BLaER1 (cell line): ENCODE measurements around the gene USP26.
"Not testable (repeated sequence)": the region's sequence is repeated elsewhere in the genome, so short reads cannot be mapped to it uniquely, and the experiment has no call there.

Experiments used
- H3K27ac ChIP-seq: shearing (Covaris generic); formaldehyde crosslinking; 2 replicates; pipeline ENCODE4 v1.8.1; 2022
- H3K27me3 ChIP-seq: shearing (Covaris generic); formaldehyde crosslinking; 2 replicates; pipeline ENCODE4 v1.8.1; 2022
- H3K36me3 ChIP-seq: shearing (Covaris generic); formaldehyde crosslinking; 2 replicates; pipeline ENCODE4 v1.8.1; 2022
- H3K4me1 ChIP-seq: shearing (Covaris generic); formaldehyde crosslinking; 2 replicates; pipeline ENCODE4 v1.8.1; 2022
- H3K4me2 ChIP-seq: shearing (Covaris generic); formaldehyde crosslinking; 2 replicates; pipeline ENCODE4 v1.8.1; 2022
- H3K4me3 ChIP-seq: shearing (Covaris generic); formaldehyde crosslinking; 2 replicates; pipeline ENCODE4 v1.8.1; 2022
- H3K9ac ChIP-seq: shearing (Covaris generic); formaldehyde crosslinking; 2 replicates; pipeline ENCODE4 v1.8.1; 2022
- H3K9me3 ChIP-seq: shearing (Covaris generic); formaldehyde crosslinking; 2 replicates; pipeline ENCODE4 v1.8.1; 2022
- H4K20me1 ChIP-seq: shearing (Covaris generic); formaldehyde crosslinking; 2 replicates; pipeline ENCODE4 v1.8.1; 2022
- Cebpa-rat ChIP-seq: shearing (Covaris generic); IDR thresholded peaks from 2 replicates; pipeline ENCODE4 v1.8.1; 2022

USP26 gene

DNA sequence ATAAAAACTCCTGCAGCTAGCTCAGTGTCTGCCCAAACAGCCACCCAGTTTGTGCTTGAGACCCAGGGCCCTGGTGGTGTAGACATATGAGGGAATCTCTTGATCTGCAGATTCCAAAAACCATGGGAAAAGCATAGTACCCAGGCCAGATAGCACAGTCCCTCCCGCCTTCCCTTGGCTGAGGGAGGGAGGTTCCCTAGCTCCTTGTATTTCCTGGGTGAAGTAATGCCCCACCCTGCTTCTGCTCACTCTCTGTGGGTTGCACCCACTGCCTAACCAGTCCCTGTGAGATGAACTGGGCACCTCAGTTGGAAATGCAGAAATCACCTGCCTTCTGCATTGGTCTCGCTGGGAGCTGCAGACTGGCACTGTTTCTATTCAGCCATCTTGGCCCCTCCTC is 54.6 kb downstream of the USP26 start:
- H3K36me3 ChIP-seq, result no peaks in the 10 kb centered on the region

DNA sequence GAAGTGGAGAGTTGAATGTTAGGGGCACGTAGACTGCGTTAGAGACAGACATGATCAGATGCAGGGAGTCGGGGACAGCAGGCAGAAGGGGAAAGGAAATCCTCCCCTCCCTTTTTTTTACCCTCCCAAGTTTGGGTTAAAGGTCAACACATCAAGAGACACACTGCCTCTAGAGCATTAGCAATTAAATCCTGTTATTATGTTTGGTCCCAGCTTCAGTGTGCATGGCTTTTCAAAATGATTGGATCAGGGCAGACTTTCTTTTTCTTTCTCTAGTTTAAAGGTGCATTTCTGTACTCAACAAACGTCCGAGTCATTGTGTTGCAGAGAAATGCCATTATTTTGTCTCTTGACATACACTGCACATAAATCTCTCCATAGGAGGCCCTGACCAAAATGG is 63.9 kb downstream of the USP26 start:
- Histone ChIP-seq H3K4me3 (no peak overlapping the region), H3K27ac (no peak overlapping the region), H3K9me3 (no peaks in the 10 kb centered on the region), H3K36me3 (no peaks in the 10 kb centered on the region), H3K4me2 (no peak overlapping the region), H3K27me3 (peaks cover 99% of the 10 kb centered on the region), H4K20me1 (no peaks in the 10 kb centered on the region), H3K9ac (no peak overlapping the region), H3K4me1 (no peaks in the 10 kb centered on the region)
- TF ChIP-seq Cebpa-rat, result no peak

More for the DNA sequence above, 54.6 kb downstream of the USP26 start:
- TF ChIP-seq Cebpa-rat, result no peak
- no peak overlapping the region for H3K9ac ChIP-seq
- no peaks in the 10 kb centered on the region for H3K4me1 ChIP-seq
- H4K20me1 ChIP-seq, result no peaks in the 10 kb centered on the region
- H3K4me2 ChIP-seq, result no peak overlapping the region
- no peak overlapping the region for H3K27ac ChIP-seq
- H3K27me3 ChIP-seq, result peaks cover 33% of the 10 kb centered on the region
- no peak overlapping the region for H3K4me3 ChIP-seq
- 0 out of 2 replicates have a peak, but pooled peaks cover 7% of the 10 kb centered on the region for H3K9me3 ChIP-seq

DNA sequence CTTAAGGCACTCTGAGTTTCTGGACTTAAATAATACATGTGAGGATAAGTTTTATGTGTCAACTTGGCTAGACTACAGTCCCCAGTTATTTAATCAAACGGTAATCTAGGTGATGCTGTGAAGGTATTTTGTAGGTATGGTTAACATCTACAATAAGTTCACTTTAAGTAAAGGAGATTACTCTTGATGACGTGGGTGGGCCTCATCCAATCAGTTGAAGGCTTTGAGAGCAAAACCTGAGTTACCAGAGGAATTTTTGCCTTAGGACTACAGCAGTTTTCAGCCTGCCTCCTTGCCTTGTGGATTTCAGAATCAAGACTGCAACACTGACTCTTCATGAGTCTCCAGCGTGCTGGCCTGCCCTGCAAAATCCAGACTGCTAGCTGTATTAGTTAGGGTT is 78.7 kb downstream of the USP26 start:
- no peak overlapping the region for H3K4me3 ChIP-seq
- TF ChIP-seq Cebpa-rat, result no peak
- no peak overlapping the region for H3K4me2 ChIP-seq
- no peaks in the 10 kb centered on the region for H3K36me3 ChIP-seq
- H4K20me1 ChIP-seq, result no peaks in the 10 kb centered on the region
- no peaks in the 10 kb centered on the region for H3K4me1 ChIP-seq
- H3K9me3 ChIP-seq, result no peaks in the 10 kb centered on the region
- H3K9ac ChIP-seq, result no peak overlapping the region
- peaks cover 57% of the 10 kb centered on the region for H3K27me3 ChIP-seq
- H3K27ac ChIP-seq, result no peak overlapping the region

DNA sequence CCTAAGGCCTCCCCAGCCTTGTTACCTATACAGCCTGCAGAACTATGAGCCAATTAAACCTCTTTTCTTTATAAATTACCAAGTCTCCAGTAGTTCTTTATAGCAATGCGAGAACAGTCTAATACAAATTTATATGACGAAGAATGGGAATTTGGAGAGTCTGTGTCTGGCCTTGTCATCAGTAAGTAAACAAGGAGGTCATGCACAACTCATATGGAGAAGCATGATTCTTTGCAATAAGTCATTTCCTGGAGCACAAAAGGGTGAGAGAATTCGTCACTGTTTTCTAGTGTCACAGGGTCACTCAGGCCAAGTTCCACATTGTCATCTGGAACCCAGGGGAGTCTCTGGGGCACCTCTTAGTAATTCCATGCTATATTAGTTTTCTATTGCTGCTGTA is 89.5 kb downstream of the USP26 start:
- Histone ChIP-seq H3K4me3 (no peak overlapping the region), H3K4me2 (no peak overlapping the region), H3K4me1 (no peaks in the 10 kb centered on the region), H3K36me3 (no peaks in the 10 kb centered on the region), H3K27ac (no peak overlapping the region), H3K9me3 (peaks cover 31% of the 10 kb centered on the region), H3K27me3 (peaks cover 57% of the 10 kb centered on the region), H3K9ac (no peak overlapping the region), H4K20me1 (no peaks in the 10 kb centered on the region)
- no peak for TF ChIP-seq Cebpa-rat

DNA sequence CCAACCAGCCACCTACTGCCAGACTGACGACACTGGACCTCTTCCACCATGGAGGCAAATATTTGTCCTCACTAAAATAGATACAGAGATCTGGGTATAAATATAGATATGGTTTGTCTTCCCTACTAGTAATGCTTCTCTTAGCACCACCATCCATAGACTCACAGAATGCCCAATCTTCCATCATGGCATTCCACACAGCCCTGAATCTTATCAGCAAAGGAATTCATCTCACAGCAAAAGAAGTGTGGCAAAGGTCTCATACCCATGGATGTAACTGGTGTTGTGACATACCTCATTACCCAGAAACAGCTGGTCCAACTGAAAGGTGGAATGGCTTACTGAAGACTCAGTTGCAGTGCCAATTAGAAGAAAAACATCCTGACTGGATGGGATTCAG is 91.3 kb downstream of the USP26 start:
- no peaks in the 10 kb centered on the region for H3K36me3 ChIP-seq
- H3K9me3 ChIP-seq, result peaks cover 24% of the 10 kb centered on the region
- H3K4me3 ChIP-seq, result no peak overlapping the region
- no peaks in the 10 kb centered on the region for H4K20me1 ChIP-seq
- H3K9ac ChIP-seq, result no peak overlapping the region
- TF ChIP-seq Cebpa-rat, result no peak
- H3K27ac ChIP-seq, result no peak overlapping the region
- H3K27me3 ChIP-seq, result peaks cover 75% of the 10 kb centered on the region
- H3K4me1 ChIP-seq, result no peaks in the 10 kb centered on the region
- H3K4me2 ChIP-seq, result no peak overlapping the region

DNA sequence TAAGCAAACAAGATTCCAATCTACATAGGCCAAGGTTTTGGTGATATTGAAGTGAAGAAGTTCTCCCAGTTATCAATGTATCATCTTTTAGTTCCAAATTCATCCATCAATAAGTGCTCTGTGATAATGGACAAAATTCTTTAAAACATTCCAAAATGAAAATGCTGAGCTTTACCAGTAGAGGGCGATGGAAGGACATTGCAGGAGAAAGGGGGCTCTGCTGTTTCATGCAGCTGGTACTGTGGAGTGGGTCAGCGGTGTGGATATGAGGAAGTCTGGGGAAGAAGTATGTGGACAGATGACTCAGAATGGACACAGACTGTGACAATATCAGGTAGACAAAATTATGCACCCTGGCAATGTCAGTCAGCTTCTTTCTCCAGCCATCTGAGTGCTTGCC is 91.9 kb downstream of the USP26 start:
- H3K4me3 ChIP-seq, result no peak overlapping the region
- H3K27ac ChIP-seq, result no peak overlapping the region
- TF ChIP-seq Cebpa-rat, result no peak
- H4K20me1 ChIP-seq, result no peaks in the 10 kb centered on the region
- no peaks in the 10 kb centered on the region for H3K4me1 ChIP-seq
- H3K36me3 ChIP-seq, result no peaks in the 10 kb centered on the region
- no peak overlapping the region for H3K4me2 ChIP-seq
- H3K27me3 ChIP-seq, result peaks cover 81% of the 10 kb centered on the region
- H3K9me3 ChIP-seq, result peaks cover 20% of the 10 kb centered on the region
- H3K9ac ChIP-seq, result no peak overlapping the region

DNA sequence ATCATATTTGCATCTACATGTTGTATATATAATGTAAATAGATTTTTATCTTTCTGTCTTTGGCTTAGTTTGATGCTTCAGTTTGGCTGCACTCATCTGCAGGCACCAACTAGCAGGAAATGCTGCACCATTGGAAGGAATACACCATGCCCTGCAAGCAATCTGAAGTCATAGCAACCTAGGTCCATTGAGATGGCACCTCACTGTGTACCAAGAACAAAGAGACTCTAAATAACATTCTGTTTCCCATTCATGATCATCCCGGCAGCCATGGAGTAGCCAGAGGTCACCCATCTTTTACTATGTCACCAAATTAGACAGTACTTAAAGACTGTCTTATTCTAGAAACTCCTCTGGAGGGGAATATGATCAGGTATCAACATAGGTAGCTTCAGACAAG is 97.7 kb downstream of the USP26 start:
- Histone ChIP-seq H3K9ac (no peak overlapping the region), H3K27me3 (peaks cover 89% of the 10 kb centered on the region), H3K4me1 (no peaks in the 10 kb centered on the region), H3K4me3 (no peak overlapping the region), H3K9me3 (no peaks in the 10 kb centered on the region), H3K4me2 (no peak overlapping the region), H3K36me3 (no peaks in the 10 kb centered on the region), H3K27ac (no peak overlapping the region), H4K20me1 (no peaks in the 10 kb centered on the region; the same call in 1 of the 2 replicates)
- TF ChIP-seq Cebpa-rat, result no peak

DNA sequence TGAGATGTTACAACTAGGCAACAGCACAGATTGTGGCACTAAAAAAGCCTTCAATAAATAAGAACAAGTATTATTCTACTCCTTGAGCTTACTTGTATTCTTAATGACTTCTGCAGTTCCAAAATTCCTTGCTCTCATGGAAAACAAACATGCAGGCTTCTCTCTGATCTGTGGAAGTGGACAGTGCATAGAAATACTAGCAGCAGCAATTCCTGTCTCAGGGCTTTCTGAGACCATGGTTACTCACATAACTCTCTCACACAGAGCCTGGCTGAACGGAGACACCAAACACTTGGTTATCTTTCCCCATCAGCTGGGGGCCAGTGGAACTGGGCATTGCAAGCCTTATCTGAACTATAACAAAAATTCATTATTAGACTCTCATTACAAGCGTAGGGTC is 106.1 kb downstream of the USP26 start:
- Histone ChIP-seq H4K20me1 (peaks cover 11% of the 10 kb centered on the region; the same call in 1 of the 2 replicates), H3K4me2 (no peak overlapping the region)
- no peak for TF ChIP-seq Cebpa-rat

DNA sequence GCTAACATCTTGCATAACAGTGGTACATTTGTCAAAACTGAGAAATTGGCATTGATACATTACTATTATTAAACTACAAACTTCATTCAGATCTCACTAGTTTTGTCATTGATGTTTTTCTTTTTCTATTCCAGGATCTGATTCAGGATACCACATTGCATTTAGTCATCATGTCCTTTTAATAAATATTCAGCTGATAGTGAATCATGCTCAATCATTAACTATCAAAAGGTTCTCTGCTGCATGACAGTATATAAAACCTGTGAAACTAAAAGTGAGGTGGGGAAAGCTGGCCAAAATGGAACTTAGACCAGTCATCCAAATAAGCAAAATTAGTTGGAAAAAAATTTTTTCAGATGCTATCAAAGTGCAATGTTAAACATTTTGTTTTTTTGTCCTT is 110.4 kb downstream of the USP26 start:
- peaks cover 9% of the 10 kb centered on the region for H3K4me1 ChIP-seq
- no peak overlapping the region for H3K4me2 ChIP-seq
- peaks cover 11% of the 10 kb centered on the region; the same call in 1 of the 2 replicates for H4K20me1 ChIP-seq
- no peaks in the 10 kb centered on the region for H3K9me3 ChIP-seq
- TF ChIP-seq Cebpa-rat, result no peak
- peaks cover 89% of the 10 kb centered on the region for H3K27me3 ChIP-seq
- no peaks in the 10 kb centered on the region for H3K36me3 ChIP-seq
- no peak overlapping the region for H3K27ac ChIP-seq
- no peak overlapping the region for H3K9ac ChIP-seq
- H3K4me3 ChIP-seq, result no peak overlapping the region

More for the DNA sequence above, 106.1 kb downstream of the USP26 start:
- H3K4me1 ChIP-seq, result no peaks in the 10 kb centered on the region
- peaks cover 87% of the 10 kb centered on the region for H3K27me3 ChIP-seq
- no peaks in the 10 kb centered on the region for H3K9me3 ChIP-seq
- no peak overlapping the region for H3K27ac ChIP-seq
- no peak overlapping the region for H3K4me3 ChIP-seq
- no peak overlapping the region for H3K9ac ChIP-seq
- H3K36me3 ChIP-seq, result no peaks in the 10 kb centered on the region

DNA sequence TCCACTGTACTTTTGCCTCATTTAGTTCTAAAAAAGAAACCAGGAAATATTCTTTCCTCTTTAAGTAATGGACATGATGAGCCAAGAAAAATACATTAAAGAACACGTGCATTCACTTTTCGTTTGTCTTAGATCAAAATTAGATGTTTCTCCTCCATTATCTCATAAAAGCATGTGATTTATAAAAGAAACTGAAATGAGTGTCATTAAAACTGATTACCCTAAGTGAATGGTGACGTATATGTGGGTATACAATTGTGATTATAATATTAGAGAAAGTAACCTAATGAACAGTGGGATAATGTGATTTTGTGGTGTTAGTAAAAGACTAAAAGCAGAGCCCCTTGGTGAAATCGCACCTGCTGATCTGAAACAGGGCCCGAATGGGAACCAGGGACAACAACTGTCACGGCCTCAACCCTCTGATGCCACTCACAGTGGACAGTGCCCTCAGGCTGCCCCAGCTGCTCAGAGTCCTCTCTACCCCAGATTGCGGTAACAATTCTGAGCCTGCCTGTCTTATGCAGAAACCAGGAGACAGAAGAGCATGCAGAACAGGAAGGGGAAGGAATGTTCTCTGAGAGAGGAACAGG is 112.8 kb downstream of the USP26 start:
- no peak overlapping the region for H3K4me2 ChIP-seq
- H3K4me1 ChIP-seq, result peaks cover 9% of the 10 kb centered on the region
- H3K27me3 ChIP-seq, result peaks cover 77% of the 10 kb centered on the region
- no peak overlapping the region for H3K27ac ChIP-seq
- H3K4me3 ChIP-seq, result no peak overlapping the region
- H3K9ac ChIP-seq, result no peak overlapping the region
- H4K20me1 ChIP-seq, result no peaks in the 10 kb centered on the region
- no peaks in the 10 kb centered on the region for H3K9me3 ChIP-seq
- no peak for TF ChIP-seq Cebpa-rat
- no peaks in the 10 kb centered on the region for H3K36me3 ChIP-seq

DNA sequence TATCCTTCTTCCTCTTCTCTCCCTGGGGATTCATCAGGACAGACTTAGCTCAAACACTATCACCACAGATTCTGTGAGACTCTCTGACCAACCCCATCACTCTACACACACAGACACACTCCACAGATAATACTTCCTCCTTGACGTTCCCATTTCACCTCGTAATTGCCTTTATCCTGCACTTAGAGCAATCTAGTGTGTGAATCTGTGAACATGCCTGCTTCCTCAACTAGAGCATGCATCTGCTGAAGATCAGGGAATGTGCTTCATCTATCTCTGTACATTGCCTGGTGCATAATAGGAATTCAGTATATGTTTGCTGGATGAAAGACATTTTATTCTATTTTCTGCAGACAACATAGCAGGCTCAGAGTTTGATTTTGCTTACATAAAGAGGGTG is 113.4 kb downstream of the USP26 start:
- Histone ChIP-seq H3K4me2 (peak overlapping the region; percentile 3; the same call in 1 of the 2 replicates), H3K9ac (no peak overlapping the region)

DNA sequence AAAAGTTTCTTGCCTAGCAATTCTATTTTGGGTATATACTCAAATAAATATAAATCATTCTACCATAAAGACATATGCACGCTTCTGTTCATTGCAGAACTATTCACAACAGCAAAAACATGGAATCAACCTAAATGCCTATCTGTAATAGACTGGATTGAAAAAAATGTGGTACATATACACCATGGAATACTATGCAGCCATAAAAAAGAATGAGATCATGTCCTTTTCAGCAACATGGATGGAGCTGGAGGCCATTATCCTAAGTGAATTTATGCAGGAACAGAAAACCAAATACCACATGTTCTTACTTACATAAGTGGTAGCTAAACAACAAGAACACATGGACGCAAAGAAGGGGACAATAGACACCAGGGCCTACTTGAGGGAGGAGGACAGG is 116.9 kb downstream of the USP26 start:
- H3K4me2 ChIP-seq, H3K4me3 ChIP-seq, H3K9ac ChIP-seq, H4K20me1 ChIP-seq, H3K4me1 ChIP-seq, H3K27ac ChIP-seq, H3K9me3 ChIP-seq, H3K36me3 ChIP-seq: not testable (repeated sequence)
- H3K27me3 ChIP-seq, result peaks cover 74% of the 10 kb centered on the region

More for the DNA sequence above, 113.4 kb downstream of the USP26 start:
- Histone ChIP-seq H3K4me3 (no peak overlapping the region), H4K20me1 (no peaks in the 10 kb centered on the region), H3K4me1 (peaks cover 9% of the 10 kb centered on the region), H3K9me3 (no peaks in the 10 kb centered on the region), H3K27me3 (peaks cover 80% of the 10 kb centered on the region), H3K36me3 (no peaks in the 10 kb centered on the region), H3K27ac (no peak overlapping the region)
- TF ChIP-seq Cebpa-rat, result no peak
